KMS-11 (cell line): ENCODE results near the gene SERP2.

ENCODE experiments used
- H2AFZ ChIP-seq: fragments of 200-600 bp; sonication (generic); 2 replicates; pipeline ENCODE4 v1.6.1; 2016; ENCODE audit warnings: antibody characterized with exemption, mixed run types, low read depth
- H3K27ac ChIP-seq: fragments of 200-600 bp; sonication (generic); 2 replicates; pipeline ENCODE4 v1.6.1; 2016; ENCODE audit warnings: mild to moderate bottlenecking, mixed run types
- H3K27me3 ChIP-seq: fragments of 200-600 bp; sonication (generic); 2 replicates; pipeline ENCODE4 v1.6.1; 2017; ENCODE audit warnings: mild to moderate bottlenecking, low read depth, mixed run types, moderate library complexity; ENCODE audit not compliant: insufficient read depth
- H3K36me3 ChIP-seq: fragments of 200-600 bp; sonication (generic); 2 replicates; pipeline ENCODE4 v1.6.1; 2017; ENCODE audit warnings: mild to moderate bottlenecking, mixed run types; ENCODE audit not compliant: insufficient read depth
- H3K4me1 ChIP-seq: fragments of 200-600 bp; sonication (generic); 2 replicates; pipeline ENCODE4 v1.6.1; 2016; ENCODE audit warnings: mild to moderate bottlenecking, low read depth, mixed run types; ENCODE audit not compliant: poor library complexity, severe bottlenecking
- H3K4me2 ChIP-seq: fragments of 200-600 bp; sonication (generic); 2 replicates; pipeline ENCODE4 v1.7.0; 2016; ENCODE audit warnings: mild to moderate bottlenecking, mixed run types
- H3K4me3 ChIP-seq: fragments of 200-600 bp; sonication (generic); IDR thresholded peaks from 2 replicates; pipeline ENCODE4 v1.6.1; 2017; ENCODE audit warnings: low read depth, low read length, mixed read lengths; ENCODE audit not compliant: insufficient read depth
- H3K79me2 ChIP-seq: fragments of 200-600 bp; sonication (generic); 2 replicates; pipeline ENCODE4 v1.6.1; 2016; ENCODE audit warnings: low read depth, mixed run types; ENCODE audit not compliant: insufficient read depth
- H3K9ac ChIP-seq: fragments of 200-600 bp; sonication (generic); 2 replicates; pipeline ENCODE4 v1.6.1; 2016; ENCODE audit warnings: mild to moderate bottlenecking, mixed run types
- H4K20me1 ChIP-seq: fragments of 200-600 bp; sonication (generic); 2 replicates; pipeline ENCODE4 v1.6.1; 2016; ENCODE audit warnings: mild to moderate bottlenecking, mixed run types; ENCODE audit not compliant: insufficient read depth
- CTCF ChIP-seq: fragments of 200-600 bp; sonication (generic); conservative IDR thresholded peaks from 2 replicates; pipeline ENCODE4 v1.6.1; 2017; ENCODE audit warnings: low read depth, mild to moderate bottlenecking, antibody characterized with exemption, low read length, moderate library complexity, mixed read lengths

SERP2 gene

GRCh38 chr13:44395976-44396694, 22.5 kb downstream of the SERP2 start:
- TF ChIP-seq CTCF, result no peak
- no peaks in the 10 kb centered on the region for H3K36me3 ChIP-seq
- no peaks in the 10 kb centered on the region for H3K4me1 ChIP-seq
- no peak overlapping the region for H2AFZ ChIP-seq
- H3K4me3 ChIP-seq, result no peak overlapping the region
- H3K27me3 ChIP-seq, result no peaks in the 10 kb centered on the region
- H4K20me1 ChIP-seq, result no peaks in the 10 kb centered on the region
- H3K9ac ChIP-seq, result no peak overlapping the region
- no peak overlapping the region for H3K27ac ChIP-seq
- no peak overlapping the region for H3K4me2 ChIP-seq
- no peaks in the 10 kb centered on the region for H3K79me2 ChIP-seq

DNA sequence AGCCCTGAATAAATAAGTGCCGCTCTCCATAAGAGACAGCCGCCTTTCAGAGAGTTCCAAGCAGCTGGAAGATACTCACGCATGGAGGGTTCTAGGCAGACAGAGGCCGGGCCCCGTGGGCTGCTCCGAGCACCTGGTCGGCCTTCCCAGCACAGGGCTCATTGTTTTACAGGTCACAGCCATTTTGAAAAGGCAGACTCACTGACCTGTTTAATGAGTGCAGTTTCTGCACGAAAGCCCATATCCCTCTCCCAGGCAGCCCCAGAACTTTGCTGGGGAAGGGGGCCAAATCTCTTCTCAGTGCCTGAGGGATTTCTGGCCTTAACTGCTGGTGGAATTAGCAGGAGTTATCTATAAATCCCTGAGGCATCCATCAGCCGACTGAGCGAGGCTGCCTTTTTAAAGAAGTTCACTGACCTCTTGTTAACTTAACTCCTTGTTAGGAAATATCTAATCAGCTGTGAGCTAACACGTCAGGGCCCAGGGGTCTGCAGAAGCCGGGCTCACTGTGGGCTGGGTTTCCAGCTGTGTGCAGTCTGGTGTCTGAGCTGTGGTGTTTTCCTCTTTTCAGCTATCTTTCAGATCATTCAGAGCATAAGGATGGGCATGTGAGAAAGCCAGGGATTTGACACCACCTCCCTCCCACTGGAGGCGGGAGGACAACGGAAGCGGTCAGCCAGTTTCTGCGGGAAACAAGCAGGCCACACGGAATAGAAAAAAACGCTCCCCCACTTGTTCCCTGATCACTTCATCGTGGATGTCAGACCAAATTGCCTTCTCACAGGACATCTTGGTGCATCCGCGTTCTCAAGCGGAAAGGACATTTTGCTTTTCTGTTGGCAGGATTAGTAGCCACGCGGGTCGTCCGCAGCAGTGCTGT, 23.3 kb downstream of the SERP2 start:
- Histone ChIP-seq H3K9ac (no peak overlapping the region), H3K79me2 (no peaks in the 10 kb centered on the region), H2AFZ (no peak overlapping the region), H3K4me2 (no peak overlapping the region), H3K27ac (no peak overlapping the region), H3K4me3 (no peak overlapping the region), H3K36me3 (no peaks in the 10 kb centered on the region), H3K27me3 (no peaks in the 10 kb centered on the region), H3K4me1 (no peaks in the 10 kb centered on the region), H4K20me1 (no peaks in the 10 kb centered on the region)
- no peak for TF ChIP-seq CTCF

DNA sequence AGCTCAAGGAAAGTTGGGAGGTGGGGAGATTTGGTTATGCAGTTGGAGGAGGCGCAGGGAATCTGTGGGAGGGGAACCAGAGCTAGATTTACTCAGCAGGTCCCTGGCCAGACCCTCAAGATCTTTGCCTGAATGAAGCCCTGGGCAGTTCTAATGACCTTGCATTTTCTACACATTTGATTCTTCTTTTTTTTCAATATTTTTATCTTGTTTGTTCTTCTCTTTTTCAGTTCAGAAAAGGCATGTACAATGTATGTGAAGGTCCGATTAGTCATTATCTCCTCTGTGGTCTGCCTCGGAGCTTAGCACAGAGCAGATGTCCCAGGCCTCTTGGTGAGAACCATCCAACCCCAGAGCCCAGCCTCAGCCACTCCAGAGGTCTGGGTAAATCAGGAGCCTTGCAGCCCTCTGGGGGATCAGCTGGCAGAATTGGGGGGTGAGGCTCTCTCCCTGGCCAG, 24.2 kb downstream of the SERP2 start:
- Histone ChIP-seq H3K4me3 (no peak overlapping the region), H3K27ac (no peak overlapping the region), H3K4me2 (no peak overlapping the region), H3K9ac (no peak overlapping the region), H3K27me3 (no peaks in the 10 kb centered on the region), H3K4me1 (no peaks in the 10 kb centered on the region), H3K79me2 (no peaks in the 10 kb centered on the region), H3K36me3 (no peaks in the 10 kb centered on the region), H2AFZ (no peak overlapping the region), H4K20me1 (no peaks in the 10 kb centered on the region)
- no peak for TF ChIP-seq CTCF

- Histone ChIP-seq H3K27ac (no peak overlapping the region), H2AFZ (no peak overlapping the region), H3K4me3 (no peak overlapping the region), H3K36me3 (no peaks in the 10 kb centered on the region), H3K4me1 (no peaks in the 10 kb centered on the region), H3K27me3 (no peaks in the 10 kb centered on the region), H3K79me2 (no peaks in the 10 kb centered on the region), H3K4me2 (no peak overlapping the region), H3K9ac (no peak overlapping the region), H4K20me1 (no peaks in the 10 kb centered on the region)
- TF ChIP-seq CTCF, result no peak
Measured at GRCh38 chr13:44398606-44399005, 25.0 kb downstream of the SERP2 start.
